ENCODE measurements around the gene TRIM36.

The TRIM36 gene

DNA sequence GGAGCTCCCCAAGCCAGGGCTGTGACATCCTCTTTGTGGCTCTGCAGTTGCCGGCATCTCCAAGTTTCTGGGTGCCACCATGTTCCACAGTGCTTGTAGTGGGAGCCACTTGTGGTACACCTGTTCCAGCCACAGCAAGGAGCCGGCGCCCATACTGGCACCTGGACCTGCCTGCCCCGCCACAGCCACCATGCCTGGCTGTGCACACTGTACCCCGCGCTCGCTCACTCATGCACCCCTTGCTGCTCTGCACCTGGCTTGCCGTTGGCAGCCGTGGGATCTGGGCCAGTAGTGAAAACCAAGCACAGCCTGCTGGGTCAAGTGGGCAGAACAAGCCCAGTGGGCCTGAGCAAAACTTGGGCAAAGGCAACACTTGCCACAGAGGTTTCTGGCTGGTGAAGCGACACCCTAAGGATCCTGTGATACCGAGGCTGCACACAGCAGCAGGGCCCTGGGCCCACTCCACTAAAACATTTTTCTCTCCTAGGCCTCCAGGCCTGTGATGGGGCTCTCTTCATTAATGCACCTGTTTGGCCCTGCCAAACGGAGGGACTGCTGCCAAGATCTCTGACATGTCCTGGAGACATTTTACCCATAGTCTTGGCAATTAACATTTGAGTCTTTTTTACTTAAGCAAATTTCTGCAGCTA is 2.8 kb downstream of the TRIM36 start:
- DNase-seq, result no peak

DNA sequence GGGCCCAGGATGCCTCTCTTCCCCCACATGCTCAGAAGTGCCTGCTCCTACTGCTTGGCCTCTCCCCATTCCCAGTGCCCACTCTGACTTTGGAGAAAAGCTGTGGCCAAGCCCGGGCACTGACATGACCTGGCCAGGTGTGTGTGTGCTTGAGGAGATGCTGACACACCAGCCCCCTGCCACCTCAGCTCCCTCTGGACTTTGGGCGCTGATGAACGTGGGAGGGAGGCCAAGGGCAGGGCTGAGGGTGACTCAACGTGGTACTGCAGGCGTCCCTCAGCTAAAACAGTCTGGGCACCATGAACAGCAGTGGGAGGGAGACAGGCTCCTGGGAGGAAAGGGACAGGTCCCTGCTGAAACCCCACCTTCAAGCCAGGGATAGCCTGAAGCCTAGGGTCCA is 3.9 kb downstream of the TRIM36 start:
- no peak for DNase-seq

DNA sequence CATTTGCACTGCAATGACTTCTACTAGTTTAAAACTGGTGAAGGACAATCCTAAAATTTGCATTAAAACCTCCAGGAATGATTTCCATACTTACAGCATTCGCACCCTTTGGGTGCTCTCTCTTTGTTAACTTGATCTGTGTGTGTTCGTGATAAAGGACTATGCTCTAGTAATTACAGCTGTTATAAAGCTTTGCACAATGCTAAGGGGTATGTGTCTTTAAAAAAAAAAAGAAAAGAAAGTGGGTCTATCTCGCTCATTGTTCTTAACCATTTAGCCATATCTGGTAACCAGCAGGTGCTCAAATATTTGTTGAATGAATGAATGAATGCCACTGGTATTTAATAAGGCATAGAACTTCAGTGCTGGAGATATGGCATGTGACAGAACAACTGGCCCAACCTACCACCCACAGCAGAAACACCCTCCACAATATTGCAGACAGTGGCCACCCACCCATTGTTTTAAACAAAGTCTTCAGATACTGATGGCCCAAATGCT is 8.7 kb downstream of the TRIM36 start:
- peak; percentile 94 for DNase-seq

DNA sequence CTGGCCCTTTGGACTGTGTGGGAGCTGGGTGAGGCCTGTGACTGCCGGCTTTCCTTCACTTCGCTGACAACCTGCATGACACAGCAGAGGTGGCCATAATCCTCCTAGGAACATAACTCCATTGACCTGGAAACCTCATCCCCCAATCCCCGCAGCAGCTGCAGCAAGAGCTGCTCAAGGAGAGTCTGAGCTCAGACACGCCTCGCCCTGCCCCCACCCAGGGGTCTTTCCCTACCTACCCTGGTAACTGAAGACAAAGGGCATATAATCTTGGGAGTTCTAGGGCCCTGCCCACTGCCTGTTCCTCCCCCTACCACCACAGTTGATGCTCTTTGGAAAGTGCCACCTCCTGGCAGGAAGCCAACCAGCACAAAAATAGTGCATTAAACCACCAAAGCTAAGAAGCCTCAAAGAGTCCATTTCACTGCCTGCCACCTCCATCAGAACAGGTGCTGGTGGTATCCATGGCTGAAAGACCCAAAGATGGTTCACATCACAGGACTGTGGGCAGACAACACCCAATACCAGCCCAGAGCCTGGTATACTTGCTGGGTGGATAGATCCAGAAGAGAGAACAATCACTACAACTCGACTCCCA is 18.4 kb downstream of the TRIM36 start:
- DNase-seq, result no peak

DNA sequence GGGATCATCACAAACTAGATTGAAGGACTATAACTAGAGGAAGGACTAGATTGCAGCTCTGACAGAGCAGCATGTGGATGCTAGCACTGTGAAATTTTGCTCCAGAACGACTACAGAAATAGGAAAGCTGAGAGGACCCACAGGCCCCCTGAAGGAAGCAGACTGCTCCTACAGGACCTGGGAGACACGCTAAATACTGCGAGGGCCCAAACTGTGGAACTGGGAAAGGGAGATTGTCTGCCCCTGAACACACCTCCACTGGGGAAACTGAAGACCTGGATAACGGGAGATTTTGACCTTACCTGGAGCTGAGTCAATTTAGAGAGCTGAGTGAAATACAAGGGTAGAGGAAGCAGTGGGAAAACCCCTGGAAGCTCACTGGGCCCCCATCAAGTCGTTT is 19.2 kb downstream of the TRIM36 start:
- no peak for DNase-seq

DNA sequence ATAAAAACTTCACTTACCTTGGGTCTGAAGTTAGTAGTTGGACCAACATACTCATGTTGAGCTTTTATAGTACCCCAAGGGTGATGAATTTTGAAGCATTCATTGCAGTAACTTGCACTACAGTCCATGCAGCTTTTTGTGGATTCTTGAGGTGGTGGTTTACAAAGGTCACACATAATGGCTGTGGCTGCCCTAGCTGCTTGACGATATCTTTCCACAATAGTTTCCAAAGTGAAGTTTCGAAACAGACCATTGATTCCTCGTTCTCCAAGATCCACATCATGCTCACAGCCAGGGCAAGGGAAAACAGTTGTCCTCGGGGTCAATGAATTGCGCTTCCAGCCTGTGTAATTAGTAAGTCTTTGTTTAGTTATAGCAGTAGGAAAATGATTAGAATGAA is 22.7 kb downstream of the TRIM36 start:
- DNase-seq, result no peak

DNA sequence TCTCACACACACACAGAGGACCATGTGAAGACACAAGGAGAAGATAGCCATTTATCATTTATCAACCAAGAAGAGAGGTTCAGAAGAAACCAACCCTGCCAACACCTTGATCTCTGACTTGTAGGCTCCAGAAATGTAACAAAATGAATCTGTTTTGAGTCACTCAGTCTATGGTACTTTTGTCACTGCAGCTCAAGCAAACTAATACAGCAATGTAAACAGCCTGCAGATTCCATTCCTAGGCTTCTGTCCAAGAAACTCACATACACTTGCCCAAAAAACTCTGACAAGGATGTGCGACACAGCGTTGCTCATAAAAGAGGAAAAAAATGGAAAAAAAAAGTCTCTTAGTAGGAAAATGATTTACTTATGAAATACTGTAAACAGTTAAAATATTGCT is 33.4 kb downstream of the TRIM36 start:
- DNase-seq, result no peak

DNA sequence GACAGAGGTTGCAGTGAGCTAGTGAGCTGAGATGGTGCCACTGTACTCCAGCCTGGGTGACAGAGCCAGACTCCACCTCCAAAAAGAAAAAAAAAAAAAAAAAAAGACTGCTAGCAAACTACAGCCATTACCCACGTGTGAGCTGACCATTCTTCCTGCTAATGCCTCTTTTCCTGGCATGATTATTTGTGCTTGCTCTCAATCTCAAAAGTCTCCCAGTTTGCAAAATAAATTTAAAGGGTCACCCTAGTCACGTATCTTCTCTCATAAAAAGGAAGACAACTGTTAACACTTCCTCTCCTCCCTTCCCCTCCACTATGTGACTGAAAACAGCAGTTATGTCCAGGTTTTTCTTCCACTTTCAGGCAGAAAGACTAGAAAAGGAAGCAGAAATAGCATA is 37.2 kb downstream of the TRIM36 start:
- DNase-seq, result no peak

DNA sequence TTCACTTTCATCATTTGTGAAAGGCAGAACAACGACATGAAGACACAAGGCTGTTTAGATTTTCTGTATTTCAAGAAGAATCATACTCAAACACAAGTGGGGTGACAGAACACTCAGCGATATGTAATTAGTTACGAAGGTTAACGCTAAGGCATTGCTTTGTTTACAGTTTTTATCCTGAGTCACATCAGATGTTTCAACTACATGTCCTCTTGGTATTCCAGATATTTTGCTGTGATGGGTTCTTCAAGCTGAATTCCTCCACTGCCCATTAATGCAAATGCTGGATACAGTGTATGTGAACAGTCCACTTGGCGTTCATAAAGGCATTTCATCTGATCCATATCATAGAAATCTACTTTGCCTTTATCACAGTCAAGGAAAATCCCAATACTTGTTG is 43.4 kb downstream of the TRIM36 start:
- no peak for DNase-seq

DNA sequence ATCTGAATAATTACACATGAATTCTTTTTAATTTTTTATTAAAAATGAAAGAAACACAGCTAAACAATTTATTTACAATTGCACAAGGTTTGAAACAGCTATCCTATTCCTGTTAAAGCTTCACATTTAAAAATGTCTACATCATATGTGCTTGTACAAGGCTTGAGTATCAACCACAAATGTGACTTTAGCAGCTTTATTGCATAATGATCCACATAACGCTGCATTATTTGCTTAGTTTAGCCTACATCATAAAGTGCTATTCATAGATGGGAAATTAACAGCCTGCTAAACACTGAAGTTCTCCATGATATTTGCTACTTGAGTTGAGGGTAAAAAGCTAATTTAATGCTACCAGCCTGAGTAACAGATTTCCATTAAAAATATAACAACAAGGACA is 45.0 kb downstream of the TRIM36 start:
- DNase-seq, result no peak

DNA sequence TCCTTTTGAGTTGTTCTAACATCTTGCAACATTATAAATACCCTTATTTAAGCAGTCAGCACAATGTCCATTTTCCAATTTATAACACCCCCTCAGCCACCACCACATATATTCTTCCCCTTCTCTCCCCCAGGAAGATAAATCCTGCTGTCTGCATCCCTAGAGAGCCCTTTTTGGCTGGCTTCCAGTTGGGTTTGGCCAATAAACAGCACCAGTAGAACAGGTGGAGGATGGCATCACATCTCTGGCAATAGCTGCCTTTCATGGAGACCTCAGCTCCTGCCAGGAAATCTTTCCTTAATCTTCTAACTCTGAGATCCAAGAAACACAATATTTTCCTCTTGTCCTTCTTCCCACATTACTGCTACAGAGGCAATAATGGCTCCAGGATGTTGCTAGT is 53.7 kb downstream of the TRIM36 start:
- peak; percentile 11 for DNase-seq

DNA sequence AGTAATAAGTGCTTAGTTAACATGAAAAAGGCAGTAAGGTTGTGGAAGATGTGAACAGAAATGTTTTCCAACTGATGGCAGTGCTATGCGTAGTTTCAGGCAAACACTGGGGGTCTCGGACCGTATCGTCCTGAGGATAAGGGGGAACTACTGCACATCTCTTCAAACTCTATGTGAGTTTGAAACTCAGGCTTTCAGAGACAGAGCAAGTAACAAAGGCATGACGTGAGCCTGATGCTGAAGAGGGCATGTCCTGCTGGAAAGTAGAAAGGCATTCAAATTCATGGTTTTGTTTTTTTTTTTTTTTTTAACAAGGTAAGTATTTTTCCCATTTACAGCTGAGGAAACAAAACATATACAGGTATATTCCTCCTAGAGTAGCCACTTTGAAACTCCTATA is 59.9 kb downstream of the TRIM36 start:
- DNase-seq, result no peak

DNA sequence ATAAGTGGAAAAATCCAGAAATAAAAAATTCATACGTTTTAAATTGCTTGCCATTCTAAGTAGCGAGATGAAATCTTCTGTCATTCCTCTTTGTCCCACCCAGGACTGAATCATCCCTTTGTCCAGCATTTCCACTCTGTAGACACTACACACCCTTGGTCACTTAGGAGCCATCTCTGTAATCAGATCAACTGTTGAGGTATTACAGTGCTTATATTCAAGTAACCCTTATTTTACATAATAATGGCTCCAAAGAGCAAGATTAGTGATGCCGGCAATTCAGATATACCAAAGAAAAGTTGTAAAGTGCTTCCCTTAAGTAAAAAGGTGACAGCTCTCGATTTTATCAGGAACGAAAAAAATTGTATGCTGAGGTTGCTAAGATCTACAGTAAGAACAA is 60.4 kb downstream of the TRIM36 start:
- no peak for DNase-seq

DNA sequence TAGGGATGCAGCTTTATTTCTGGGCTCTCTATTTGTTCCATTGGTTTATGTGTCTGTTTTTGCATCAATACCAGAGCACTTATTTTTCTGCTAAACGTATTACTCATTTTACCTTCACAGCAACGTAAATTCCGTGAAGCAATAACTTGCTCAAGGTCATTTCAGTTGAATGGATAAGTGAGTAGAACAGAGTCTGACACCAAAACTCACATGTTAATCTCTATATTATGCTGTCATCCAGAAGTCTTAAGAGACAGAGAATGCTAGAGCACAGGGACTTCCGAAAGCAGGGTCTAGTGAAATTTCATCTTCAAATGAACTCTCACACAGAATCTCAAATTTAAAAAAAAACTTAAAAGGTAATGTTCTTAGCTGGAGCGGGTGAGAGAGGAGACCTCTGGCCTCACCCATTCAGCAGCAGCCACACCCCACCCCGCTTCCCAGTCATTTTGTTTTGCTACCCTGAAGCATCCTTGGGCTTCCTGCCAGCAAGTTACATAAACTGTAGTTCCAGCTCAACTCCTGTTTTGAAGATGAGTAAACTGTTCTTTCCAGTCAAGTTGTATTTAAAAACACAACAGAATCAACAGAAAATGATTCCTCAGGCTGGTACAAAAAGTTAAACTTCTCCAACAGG is 69.3 kb downstream of the TRIM36 start:
- no peak for DNase-seq

DNA sequence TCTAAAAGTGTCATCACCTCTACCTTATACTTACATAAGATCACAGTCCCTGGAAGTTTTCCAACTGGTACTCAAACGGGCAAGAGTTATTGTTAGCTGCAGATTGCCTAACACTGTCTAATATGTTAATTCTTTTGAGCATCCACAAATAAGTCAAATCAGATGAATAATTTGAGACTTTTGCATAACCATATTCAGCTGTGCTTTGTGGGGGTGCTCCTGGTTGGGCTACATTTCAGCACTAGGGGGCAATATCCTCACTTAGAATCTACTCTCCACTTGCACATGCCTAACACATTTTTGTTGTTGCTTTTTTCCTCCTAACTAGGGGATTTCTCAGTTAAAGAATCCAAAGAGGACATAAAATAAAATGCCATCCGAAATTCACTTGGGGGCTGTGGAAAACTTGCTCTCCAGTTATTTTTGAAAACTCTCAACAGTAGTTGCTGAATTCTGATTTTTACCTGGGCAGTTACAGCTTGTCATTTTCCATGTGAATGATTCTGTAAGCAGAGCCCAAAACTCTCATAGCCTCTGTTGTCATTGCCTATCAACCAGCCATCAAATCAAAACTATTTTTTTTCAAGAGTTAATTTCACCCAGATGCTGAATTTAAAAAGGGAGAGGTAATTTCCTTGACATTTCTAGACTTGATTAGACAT is 71.5 kb downstream of the TRIM36 start:
- DNase-seq, result peak; percentile 74

DNA sequence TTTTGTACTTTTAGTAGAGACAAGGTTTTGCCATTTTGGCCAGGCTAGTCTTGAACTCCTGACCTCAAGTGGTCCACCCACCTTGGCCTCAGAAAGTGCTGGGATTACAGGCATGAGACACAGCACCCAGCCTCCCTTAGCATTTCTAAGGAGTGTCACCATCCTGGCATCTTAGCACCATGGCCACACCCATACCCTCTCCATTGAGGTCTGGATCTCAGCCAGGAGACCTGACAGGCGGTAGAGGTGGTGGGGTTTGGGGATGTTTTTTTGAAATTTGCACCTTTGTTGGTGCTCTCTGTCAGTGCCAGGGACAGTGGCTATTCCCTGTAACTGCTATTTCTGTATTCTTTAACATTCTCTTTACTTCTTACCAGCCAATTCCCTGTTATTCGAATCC is 72.5 kb downstream of the TRIM36 start:
- no peak for DNase-seq

DNA sequence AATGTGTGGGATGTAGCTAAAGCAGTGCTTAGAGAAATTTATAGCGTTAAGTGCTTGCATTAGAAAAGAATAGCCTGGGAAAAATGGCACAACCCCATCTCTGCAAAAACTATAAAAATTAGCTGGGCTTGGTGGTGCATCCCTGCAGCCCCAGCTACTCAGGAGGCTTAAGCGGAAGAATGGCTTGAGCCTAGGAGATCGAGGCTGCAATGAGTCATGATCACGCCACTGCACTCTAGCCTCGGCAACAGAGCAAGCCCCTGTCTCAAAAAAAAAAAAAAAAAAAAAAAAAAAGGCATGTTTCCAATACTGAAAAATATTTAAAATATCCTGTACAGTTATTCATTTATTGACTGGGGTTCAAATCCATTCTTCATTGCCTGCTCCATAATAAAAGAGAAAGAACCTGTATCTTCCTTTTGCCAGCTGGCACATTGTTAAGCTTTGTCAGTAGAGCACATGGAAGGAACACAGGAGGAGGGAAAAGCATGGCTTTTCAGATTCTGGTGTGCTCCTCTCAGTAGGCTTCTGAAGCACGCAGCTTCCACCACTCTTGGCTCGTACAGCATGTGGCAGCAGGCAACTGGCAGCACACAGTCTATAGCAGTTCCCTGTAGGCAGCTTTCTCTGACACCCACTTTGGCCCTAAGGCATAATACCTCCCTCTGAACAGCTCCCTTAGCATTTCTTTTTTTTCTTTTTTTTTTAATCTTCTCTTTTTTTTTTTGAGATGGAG is 73.5 kb downstream of the TRIM36 start:
- peak; percentile 9 for DNase-seq

DNA sequence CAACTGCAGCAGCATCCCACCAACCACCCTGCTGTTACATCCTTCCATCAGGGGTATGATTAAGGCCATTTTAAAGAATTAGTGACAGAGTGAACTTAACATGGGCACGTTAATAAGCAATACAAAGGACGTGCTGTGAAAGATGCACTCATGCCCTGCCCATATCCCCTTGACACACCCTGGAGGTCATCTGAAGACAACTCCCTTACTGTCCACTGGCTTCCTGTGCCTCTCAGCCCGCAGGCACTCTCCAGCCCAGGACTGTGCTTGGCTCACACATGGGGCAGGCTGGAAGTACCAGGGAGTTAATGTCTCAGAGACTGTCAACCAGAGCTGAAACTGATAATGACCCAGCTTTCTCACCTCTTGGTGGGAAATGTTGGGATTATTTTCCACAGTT is 81.8 kb downstream of the TRIM36 start:
- no peak for DNase-seq

DNA sequence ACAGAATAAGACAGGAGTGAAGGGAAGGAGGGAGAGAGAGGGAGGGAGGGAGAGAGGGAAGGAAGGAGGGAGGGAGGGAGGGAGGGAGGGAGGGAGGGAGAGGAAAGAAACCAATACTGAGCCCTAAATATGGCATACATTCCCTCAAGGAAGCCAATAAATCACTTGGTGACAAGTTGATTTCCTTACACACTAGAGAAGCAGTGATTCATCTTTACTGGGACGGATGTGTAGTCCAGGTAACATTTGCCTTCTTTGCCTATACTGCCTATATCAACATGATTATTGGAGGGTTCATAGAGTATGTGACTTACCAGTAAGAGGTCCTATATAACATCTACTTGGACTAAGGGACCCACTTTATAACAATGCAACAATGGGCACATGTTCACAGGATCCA is 83.2 kb downstream of the TRIM36 start:
- DNase-seq, result no peak

DNA sequence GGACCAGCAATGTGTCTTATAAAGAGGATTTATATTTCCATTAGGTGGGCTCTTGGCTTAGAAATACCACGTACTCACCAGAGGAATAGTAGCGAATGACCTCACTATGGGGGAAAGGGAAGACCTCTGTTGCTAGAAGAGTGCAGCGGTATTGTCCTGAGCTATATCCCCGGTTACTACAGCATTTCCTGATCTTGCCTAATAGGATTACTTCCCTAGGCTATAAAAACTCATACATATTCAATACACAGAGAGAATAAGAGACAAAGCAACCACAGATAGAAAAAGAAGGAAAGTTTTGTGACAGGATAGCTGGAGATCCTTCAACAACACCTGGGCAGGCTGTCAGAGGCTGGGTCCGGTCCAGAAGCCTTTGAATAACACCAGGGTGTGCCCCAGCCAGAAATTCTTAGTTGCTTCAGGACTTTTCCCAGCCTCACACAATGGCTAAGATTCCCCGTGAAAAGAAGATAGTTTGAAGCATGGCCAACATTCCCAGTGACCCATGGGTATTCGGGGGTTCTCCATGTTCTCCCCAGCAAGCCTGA is 85.4 kb downstream of the TRIM36 start:
- no peak for DNase-seq

DNA sequence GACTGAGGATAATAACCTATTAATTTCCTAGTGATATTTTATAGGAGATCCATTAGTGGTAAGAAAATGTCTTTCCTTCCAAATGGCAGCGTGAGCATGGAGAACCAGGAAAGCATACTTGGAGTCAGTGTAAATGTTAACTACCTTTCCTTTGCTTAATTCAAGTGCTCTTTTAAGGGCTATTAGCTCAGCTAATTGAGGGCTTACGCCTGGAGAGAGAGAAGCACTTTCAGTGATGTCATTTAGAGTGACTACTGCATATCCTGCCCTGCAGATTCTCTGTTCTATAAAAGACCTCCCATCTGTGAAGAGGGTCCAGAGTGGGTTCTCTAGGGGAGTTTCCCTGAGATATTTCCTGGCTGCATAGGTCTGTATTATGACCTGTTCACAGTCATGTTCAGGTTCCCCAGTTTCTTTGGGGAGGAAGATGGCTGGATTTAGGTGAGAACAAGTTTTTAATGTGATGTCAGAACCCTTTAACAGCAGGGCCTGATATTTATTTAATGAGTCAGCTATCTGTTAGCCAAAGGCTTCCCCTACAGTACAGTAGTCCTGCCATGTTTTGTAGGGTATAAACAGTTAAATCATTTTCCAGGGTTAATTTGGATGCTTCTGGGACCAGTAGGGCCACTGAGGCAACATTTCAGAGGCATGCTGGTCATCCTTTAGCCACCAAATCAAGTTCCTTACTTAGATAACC is 89.6 kb downstream of the TRIM36 start:
- DNase-seq, result peak; percentile 71
